Endothelial cell (in vitro differentiated cells): ENCODE results near the gene GLT6D1. TPM values are rescaled to one million over a fixed set of nuclear protein-coding genes. Genes with fewer than 3 reads are reported as not detected.

Source experiments
- DNase-seq: peaks from one replicate; pipeline ENCODE4 v3.0.0; 2021; ENCODE audit warnings: low spot score
- H3K27ac Mint-ChIP-seq: one replicate; pipeline ENCODE4 v1.8.0; 2021; ENCODE audit warnings: mixed read lengths, inconsistent platforms; ENCODE audit not compliant: unreplicated experiment
- H3K27me3 Mint-ChIP-seq: one replicate; pipeline ENCODE4 v1.8.0; 2021; ENCODE audit warnings: mild to moderate bottlenecking, moderate library complexity, mixed read lengths, inconsistent platforms; ENCODE audit not compliant: unreplicated experiment
- H3K36me3 Mint-ChIP-seq: one replicate; pipeline ENCODE4 v1.8.0; 2021; ENCODE audit warnings: mild to moderate bottlenecking, low read depth, mixed read lengths, inconsistent platforms; ENCODE audit not compliant: unreplicated experiment
- H3K4me1 Mint-ChIP-seq: one replicate; pipeline ENCODE4 v1.8.0; 2021; ENCODE audit warnings: mild to moderate bottlenecking, mixed read lengths, inconsistent platforms; ENCODE audit not compliant: unreplicated experiment
- H3K4me3 Mint-ChIP-seq: one replicate; pipeline ENCODE4 v1.8.0; 2021; ENCODE audit warnings: mild to moderate bottlenecking, mixed read lengths, inconsistent platforms; ENCODE audit not compliant: unreplicated experiment
- H3K9me3 Mint-ChIP-seq: one replicate; pipeline ENCODE4 v1.8.0; 2021; ENCODE audit warnings: mixed read lengths, inconsistent platforms; ENCODE audit not compliant: unreplicated experiment
- total RNA-seq: library from RNA; stranded (reverse); fragmentation: NEBNext Ultra II Directional; extraction: Animal tissue kit (Norgen Biotek cat#: 25700); gene quantifications from one replicate; pipeline ENCODE4 v1.2.1, GENCODE V29; 2021; ENCODE audit not compliant: unreplicated experiment
- TF ChIP-seq, protein P1 (sequence below): fragments of 200-600 bp; sonication (generic); IDR thresholded peaks from one replicate; pipeline ENCODE4 v1.5.0; 2021; ENCODE audit warnings: antibody characterized with exemption; ENCODE audit not compliant: unreplicated experiment

The GLT6D1 gene
- total RNA-seq, 1 donor from 2014 or later, result not detected

DNA sequence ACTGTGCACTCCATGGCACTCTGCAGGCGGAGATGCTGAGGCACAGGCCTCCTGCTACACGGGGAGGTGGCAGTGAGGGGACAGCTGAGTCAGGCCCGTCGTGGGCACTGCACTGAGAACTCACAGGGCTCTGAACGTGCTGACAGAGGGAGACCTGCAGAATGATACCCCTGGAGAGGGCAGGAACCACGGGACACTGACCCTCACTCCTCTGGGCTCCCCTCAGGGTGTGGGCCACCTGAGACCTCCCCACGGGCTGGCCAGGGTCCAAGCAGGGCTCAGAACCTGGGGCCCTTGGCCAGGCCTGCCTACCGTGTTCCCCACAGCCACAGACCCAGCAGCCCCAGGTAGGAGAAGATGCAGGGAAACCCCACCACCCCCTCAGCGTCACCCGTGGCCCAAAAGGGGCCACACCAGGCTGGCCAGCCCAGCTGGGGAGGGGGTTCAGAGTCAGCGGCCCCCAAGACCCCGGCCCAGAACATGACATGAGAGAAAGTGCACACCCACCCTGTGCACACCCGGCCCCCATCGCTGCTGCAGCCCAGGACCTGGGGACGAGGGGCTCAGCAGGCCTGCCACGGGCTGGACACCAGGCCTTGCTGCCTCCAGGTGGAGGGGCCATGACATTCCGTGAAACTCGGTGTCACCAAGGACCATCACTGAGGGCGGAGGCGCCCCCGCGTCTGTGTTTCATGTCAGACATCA lies 30.9 kb downstream of the GLT6D1 start:
- Mint-ChIP-seq H3K27ac (no peak overlapping the region), H3K9me3 (no peaks in the 10 kb centered on the region), H3K4me1 (no peaks in the 10 kb centered on the region), H3K4me3 (no peak overlapping the region), H3K27me3 (peaks cover 15% of the 10 kb centered on the region), H3K36me3 (peaks cover 4% of the 10 kb centered on the region)
- TF ChIP-seq, protein P1, sequence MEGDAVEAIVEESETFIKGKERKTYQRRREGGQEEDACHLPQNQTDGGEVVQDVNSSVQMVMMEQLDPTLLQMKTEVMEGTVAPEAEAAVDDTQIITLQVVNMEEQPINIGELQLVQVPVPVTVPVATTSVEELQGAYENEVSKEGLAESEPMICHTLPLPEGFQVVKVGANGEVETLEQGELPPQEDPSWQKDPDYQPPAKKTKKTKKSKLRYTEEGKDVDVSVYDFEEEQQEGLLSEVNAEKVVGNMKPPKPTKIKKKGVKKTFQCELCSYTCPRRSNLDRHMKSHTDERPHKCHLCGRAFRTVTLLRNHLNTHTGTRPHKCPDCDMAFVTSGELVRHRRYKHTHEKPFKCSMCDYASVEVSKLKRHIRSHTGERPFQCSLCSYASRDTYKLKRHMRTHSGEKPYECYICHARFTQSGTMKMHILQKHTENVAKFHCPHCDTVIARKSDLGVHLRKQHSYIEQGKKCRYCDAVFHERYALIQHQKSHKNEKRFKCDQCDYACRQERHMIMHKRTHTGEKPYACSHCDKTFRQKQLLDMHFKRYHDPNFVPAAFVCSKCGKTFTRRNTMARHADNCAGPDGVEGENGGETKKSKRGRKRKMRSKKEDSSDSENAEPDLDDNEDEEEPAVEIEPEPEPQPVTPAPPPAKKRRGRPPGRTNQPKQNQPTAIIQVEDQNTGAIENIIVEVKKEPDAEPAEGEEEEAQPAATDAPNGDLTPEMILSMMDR, result no peak
- no peak for DNase-seq

DNA sequence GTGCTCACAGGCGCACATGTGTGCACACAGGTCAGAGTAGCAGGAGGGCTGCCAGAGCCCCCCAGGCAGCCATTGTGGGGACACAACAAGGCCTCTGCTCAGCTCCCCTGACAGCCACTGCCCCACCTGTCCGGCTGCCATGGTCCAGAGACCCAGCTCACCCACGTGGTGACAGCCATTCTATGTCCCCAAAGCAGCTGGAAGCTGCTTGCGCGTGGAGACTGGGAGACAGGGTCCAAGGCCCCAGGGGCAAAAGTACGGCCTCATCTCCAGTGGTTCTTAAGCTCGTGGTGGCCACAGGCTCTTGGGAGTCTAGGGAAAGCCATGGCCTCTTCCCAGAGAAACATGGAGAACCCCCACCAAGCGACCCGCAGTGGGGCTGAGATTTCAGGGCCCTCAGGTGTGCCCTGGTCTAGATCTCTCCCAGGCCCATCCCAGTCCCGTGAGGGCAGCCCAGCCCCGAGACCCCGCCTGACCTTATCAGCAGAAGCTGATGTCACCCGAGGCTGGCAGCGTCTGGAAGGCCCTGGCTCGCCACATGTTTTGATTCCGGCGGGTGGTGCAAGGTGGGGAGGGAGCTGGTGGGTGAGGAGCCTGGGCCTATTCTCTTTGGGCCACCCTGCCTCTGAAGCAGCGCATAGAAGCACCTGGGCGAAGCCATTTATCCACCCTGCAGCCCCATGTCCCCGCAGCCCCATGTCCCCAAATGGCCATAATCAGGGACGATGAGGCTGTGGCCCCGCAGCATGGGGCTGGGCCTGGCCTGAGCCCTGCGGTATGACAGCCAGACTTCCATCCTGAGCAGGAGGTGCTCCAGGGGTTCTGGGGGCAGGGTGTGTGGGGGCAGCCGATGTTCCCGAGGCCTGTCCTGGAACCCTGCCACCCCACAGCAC lies 31.7 kb downstream of the GLT6D1 start:
- DNase-seq, result no peak
- no peaks in the 10 kb centered on the region for H3K4me1 Mint-ChIP-seq
- no peak overlapping the region for H3K27ac Mint-ChIP-seq
- H3K27me3 Mint-ChIP-seq, result peaks cover 12% of the 10 kb centered on the region
- H3K4me3 Mint-ChIP-seq, result no peak overlapping the region
- H3K9me3 Mint-ChIP-seq, result no peaks in the 10 kb centered on the region
- TF ChIP-seq, protein P1, result no peak
- H3K36me3 Mint-ChIP-seq, result peaks cover 4% of the 10 kb centered on the region

DNA sequence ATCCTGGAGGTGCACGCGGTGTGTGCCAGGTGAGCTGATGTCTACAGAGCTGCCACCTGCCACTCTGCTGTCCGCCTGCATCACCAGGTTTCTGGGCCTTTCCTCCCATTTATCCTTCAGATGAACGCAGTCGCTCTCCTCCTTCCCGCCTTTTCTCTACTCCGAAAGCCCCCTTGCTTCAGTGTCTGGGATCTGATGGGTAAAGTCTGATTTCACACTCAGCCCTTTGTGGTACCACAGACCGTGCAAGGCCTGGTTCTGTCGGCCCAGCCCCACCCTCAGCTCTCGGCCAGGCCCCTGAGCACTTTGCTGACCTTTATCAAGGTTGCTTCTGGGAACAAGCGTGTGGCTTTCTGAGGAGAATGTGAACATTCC lies 32.5 kb downstream of the GLT6D1 start:
- peaks cover 4% of the 10 kb centered on the region for H3K36me3 Mint-ChIP-seq
- H3K4me1 Mint-ChIP-seq, result no peaks in the 10 kb centered on the region
- TF ChIP-seq, protein P1, result no peak
- no peak for DNase-seq
- H3K9me3 Mint-ChIP-seq, result no peaks in the 10 kb centered on the region
- no peak overlapping the region for H3K4me3 Mint-ChIP-seq
- no peak overlapping the region for H3K27ac Mint-ChIP-seq
- H3K27me3 Mint-ChIP-seq, result peaks cover 9% of the 10 kb centered on the region

DNA sequence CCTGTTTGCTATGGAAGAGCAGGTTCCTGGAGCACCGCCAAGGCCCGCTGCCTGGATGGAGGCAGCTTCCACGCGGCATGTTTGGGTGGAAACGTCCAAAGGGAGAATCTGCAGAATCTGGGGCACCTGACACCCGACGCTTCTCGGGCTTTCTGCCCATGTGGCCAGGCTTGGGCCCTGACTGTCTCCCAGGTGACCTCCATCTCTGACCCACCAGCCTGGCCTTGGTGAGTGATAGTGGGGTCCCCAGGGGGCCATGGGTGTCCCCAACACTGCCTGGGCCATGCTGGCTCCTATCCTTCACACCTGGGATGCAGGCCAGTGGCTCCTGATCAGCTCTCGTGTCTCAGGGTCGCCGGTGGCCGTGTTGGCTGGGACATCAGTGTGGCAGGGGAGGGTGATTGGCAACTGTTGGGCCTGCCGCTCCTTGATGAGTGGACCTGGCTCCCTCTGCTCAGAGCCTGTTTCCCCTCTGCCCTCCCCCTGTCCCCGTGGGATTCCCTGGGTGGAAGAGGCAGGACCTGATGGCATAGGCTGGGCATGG lies 34.0 kb downstream of the GLT6D1 start:
- Mint-ChIP-seq H3K4me1 (no peaks in the 10 kb centered on the region), H3K36me3 (no peaks in the 10 kb centered on the region), H3K27me3 (peaks cover 6% of the 10 kb centered on the region), H3K9me3 (no peaks in the 10 kb centered on the region), H3K27ac (no peak overlapping the region), H3K4me3 (no peak overlapping the region)
- TF ChIP-seq, protein P1, result no peak
- DNase-seq, result no peak
